Activated CD4-positive, alpha-beta T cell treated with anti-CD3 and anti-CD28 coated beads, Interleukin-2, amount 50 U/mL, for 24 hours (primary cell): Measurements from ENCODE around the gene CCDC30.

ENCODE experiments used
- DNase-seq, 2 donors: peaks; one replicate each; pipeline ENCODE4 v3.0.0-alpha.2; 2020; ENCODE audit warnings: low read depth in 1 of 2, low spot score in 1 of 2

CCDC30 gene

DNA sequence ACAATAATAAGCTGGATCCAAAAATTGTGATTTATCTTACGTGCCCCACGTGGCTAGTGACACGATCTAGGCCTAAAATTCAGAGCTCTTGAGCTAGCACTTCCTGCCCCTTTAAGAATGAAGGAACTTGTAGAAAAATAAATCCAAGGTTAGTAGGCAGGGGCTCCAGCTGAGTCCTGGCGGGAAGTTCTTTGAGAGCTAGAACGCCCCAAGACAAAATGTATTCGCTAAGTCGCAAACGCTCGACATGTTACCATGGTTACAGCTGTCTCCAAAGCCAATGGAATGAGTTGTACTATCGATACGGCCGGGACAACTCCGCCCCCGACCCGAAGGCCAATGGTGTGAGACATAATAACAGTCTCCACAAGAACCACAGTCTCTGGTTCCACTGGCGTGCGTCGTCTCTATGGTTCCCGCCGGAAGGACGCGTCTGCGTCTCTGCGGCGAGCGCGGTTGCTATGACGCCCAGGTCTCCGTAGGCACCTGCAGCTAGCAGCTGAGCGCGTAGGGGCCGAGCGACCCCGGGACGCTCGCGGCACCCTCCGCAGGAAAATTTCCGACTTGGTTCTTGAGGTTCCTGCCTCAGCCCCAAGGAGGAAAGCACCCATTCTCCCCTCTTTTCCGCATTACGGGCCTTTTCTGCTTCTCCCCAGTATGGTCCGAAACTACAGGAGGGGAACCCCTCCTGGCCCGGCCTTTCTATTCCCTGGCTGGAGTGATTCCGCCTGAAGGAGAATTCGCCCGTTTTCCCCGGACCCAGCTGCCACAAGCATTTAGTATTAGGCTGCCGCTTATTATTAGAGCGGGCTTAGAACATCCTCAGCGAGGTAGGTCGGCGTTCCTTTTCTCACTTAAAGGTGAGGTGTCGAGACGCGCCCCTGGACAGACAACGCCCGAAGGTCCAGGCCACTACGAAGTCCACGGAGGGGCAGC is at the start of gene CCDC30:
CCDC30 (plus strand) TSS at position 459 of the 936 bp plus-strand sequence. CDS start 17,266 bp downstream, outside the sequence.
- peak; percentile 75 to 96 for DNase-seq

- DNase-seq, result no peak
These were observed 48.3 kb upstream of the CCDC30 start for GRCh38 chr1:42414551-42415496.

DNA sequence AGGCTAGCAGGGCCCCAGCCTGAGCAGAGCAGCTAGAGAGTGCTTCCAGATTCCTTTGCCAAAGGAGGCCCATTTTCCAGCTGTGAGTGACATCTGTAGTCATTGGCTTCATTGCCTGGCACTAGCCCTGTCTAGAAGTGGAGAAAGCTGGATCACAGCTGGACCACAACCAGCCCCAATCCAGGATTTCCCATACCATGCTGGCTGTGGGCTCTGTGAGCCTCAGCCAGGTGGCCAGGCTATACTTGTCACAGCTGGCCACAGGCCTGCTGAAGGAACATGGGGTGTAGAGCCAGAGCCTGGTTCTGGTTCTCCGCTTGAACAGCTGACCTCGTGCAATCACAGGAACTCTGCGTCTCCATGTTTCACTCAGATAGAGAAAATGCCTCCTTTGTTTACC is 45.9 kb upstream of the CCDC30 start:
- no peak for DNase-seq

DNA sequence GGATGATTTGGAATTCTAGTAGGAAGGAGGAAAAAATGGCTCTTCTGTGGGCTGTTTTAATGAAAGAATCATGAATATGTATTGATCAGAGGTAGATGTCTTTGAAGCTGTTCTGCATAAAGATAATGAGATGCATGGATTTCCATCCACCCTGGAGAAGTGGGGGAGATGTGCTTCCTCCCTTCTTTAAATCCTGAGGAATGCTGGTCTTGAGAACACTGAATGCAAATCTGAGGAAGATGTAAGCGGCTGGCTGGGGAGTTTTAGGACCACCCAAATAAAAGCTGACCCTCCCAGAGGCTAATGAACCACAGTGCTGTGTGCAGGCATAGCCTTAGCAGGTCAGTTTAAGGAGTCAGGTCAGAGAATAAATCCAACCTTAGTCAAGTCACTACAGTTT is 44.6 kb upstream of the CCDC30 start:
- no peak for DNase-seq

DNA sequence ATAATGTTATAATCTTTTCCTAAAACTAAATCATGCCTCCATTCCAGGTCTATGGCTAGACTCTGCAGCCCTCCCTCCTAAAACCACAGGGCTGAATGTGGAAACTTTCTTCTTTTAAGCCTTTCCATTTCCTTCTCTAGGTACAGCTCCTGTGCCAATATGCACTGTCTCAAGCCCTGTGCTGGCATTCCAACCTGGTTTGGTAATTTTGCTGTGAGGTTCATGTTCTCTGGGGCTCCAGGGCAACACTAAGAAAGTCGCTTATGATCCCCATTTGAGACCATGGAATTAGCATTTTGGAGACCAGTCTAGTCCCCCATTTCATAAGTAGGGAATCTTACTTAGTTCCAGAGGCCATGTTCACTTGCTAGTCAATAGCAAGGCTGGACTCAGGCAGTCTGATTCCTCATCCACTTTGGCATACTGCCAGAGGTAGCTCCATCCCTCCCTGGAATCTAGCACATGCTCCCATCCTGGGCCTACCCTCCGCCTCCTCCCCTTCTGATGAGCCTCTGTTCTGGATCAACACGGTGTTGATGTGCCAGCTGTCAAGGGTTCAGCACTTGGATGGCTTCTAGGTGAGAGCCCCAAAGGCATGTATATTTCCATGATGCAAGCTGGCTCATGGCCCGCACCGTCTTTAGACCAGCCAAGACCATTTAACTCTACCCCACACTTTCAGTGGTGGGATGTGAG is 43.8 kb upstream of the CCDC30 start:
- no peak for DNase-seq

- DNase-seq, result no peak
These were observed 43.0 kb upstream of the CCDC30 start for GRCh38 chr1:42420121-42420520.

- no peak for DNase-seq
These were observed 42.0 kb upstream of the CCDC30 start for GRCh38 chr1:42420911-42421585.

DNA sequence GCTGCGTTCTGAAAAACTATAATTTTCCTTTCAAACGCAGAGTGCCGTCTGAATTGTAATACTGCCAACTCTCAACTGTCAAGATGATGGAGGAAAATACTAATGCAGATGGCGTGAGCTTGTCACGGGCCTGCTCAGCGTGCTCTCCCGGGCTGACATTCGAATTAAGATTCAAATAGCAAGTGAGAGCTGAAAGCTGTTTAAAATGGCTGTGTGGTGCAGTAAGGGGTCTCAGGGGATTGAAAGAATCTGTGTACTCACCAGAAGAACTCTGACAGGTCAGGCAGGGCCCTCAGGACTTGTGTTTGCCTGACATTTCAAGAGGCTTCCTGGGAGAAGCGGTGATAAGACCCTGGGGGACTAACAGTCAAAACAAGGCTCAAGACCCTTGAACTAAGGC is 40.3 kb upstream of the CCDC30 start:
- no peak for DNase-seq

- DNase-seq, result no peak
These were observed 39.4 kb upstream of the CCDC30 start for GRCh38 chr1:42423681-42424080.

DNA sequence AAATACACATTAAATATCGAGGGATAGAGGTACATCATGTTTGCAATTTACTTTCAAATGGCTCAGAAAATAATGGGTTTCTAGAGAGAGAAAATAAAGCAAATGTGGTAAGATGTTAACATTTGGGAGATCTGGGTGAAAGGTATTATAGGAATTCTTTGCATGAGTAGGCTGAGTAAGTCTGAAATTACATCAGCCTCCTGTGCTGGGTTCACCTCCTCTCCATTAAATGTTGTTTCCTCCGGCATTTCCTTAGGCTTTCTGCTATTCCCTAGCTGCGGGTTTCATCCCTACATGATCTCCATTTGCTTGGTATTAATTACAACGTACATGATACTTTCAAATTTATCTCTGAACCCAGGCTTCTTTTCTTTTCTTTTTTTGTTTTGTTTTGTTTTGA is 38.9 kb upstream of the CCDC30 start:
- no peak for DNase-seq

- no peak for DNase-seq
These were observed 35.8 kb upstream of the CCDC30 start for GRCh38 chr1:42427240-42427639.

DNA sequence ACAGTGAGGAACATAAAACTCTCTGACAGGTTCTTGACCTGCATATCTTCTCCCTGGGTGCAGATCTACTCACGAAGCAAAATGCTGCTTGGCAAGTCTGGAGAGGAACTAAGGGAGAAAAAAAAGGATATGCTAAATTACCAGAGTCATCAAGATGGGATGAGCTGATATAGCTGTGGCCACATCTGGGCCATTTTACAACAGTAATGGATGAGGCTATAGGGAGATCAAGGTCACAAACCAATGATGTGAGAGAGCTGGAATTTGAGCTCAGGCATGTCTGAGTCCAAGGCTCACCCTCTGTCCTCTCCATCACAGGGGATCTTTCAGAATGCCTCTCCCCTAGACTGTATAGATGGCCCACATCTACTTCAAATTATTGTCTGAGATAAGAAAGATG is 33.5 kb upstream of the CCDC30 start:
- no peak for DNase-seq

DNA sequence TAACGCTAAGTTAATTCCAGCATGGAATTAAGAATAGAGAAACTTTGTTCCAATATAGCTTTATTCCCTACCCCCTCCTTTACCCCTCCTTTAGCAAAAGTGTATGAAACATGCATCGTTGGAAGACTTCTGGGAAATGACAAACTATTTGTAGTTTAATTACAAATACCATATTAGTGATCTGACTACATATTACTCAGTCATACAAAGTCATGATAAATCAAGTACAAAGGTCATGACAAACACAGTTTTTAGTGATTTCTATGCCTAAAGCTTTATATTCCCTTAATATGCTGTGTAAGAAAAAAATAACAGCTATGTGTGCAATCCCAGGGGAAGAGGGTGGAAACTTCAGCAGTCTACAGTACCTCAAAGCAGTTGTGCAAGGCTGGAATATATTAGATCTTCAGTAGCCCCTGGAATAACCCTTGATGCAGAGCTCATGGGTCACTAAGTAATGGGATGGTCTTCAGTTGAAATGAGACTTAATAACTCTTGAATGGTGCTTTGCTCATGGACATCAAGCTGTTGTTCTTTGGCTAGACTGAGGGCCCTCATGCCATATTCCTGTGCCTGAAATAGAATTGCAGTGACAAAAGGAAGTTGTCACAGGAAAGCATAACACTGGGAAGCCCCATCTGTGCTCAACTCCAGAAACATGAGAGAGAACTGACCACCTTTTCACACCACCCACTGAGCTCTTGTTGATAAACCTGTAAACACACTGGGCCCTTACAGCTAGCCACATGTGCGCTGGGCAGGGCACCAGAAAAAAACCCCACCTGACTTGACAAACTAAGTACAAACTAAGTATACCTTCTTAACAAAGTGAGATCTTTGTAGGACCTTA is 32.6 kb upstream of the CCDC30 start:
- no peak for DNase-seq

- DNase-seq, result no peak
These were observed 31.6 kb upstream of the CCDC30 start for GRCh38 chr1:42431514-42431913.

DNA sequence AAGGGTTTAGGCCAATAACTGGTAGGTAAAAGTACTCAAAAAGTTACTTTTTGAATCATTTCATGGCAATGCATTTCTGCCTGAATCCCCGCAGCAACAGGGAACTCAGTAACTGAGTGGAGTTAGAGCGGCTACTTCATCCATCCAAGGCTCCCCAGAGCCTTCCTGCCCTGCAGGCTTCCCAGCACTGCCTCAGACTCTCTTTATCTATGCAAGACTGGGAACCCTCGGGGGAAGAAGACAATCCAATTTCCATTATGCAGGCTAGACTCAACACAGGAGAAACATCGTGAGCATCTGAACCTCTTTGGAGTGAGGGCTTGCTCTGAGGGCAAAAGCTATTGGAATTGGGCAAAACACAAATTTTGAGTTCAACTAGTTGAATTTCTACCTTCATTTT is 30.4 kb upstream of the CCDC30 start:
- no peak for DNase-seq

GRCh38 chr1:42433369-42433768 is 29.7 kb upstream of the CCDC30 start:
- no peak for DNase-seq

DNA sequence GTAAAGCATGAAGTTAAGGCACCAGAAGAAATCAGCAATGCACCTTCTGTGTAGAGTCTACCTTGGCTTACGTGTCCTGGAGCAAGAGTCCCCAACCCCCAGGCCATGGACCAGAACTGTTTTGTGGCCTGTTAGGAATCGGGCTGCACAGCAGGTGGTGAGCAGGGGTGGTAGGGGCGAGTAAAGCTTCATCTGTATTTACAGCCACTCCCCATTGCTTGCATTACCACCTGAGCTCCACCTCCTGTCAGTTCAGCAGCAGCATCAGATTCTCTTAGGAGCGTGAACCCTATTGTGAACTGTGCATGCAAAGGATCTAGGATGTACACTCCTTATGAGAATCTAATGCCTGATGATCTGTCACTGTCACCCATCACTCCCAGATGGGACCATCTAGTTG is 28.7 kb upstream of the CCDC30 start:
- DNase-seq, result no peak

DNA sequence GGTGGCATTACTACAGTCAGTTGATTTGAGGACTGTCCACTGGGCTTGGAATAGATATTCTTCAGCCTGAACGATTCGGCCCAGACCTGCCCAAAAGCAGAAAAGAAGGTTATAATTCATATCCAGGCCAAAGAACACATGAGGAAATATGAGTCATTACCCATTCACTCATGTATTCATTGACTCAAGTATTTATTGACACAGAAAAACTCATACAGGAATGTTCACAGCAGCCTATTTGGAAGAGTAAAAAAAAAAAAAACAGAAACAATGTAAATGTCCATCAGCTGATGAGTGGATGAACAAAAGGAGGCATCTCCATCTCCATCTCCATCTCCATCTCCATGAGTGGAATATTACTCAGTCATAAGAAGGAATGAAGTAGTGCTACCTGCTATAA is 23.1 kb upstream of the CCDC30 start:
- DNase-seq, result no peak

DNA sequence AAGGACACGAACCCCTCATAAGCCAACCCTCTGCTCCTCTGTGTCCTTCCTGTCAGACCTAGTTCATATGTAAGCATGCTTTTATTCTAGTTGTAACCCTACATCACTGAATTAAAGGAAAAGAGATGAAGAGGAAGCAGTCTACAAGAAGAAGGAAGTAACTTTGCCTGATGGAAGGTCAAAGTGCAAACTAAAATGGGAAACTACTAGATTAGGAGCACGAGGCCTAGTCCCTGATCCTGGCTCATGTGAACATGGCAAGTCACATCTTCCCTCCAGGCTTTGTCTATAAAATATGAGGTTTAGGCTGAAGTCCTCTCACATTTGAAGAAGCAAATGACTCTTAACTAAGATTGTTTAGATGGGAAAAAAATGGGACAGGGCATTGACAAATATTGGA is 20.4 kb upstream of the CCDC30 start:
- DNase-seq, result no peak

DNA sequence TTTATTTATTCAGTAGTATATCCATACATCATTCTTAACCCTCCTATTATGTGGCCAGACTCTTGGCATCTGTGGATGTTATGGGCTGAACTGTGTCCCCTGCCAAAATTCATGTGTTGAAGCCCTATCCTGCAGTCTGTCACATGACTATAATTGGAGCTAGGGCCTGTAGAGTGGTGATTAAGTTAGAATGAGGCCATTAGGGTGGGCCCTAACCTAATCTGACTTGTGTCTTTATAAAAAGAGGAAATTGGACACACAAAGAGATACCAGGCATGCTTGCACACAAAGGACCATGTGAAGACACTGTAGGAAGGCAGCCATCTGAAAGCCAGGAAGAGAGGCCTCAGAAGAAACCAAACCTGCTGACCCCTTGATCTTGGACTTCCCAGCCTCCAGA is 13.8 kb upstream of the CCDC30 start:
- no peak for DNase-seq
